DND-41 (cell line): ENCODE measurements around the gene GPR32.

Experiments
- ATAC-seq: fragments of 200-7000 bp; cut with Tn5 transposase; 3 replicates; pipeline ENCODE4 v1.9.1; 2021; ENCODE audit warnings: low read depth; ENCODE audit not compliant: insufficient read depth
- DNase-seq: peaks from one replicate; pipeline ENCODE4 v3.0.0-alpha.2; 2020
- H2AFZ ChIP-seq: 2 replicates; pipeline ENCODE4 v1.6.0; 2012; ENCODE audit warnings: low read depth, low read length
- H3K27ac ChIP-seq: 2 replicates; pipeline ENCODE4 v1.5.1; 2012; ENCODE audit warnings: low read length, inconsistent platforms
- H3K27me3 ChIP-seq: fragments of 200-600 bp; sonication (generic); 2 replicates; pipeline ENCODE4 v1.6.0; 2012; ENCODE audit warnings: low read length, mild to moderate bottlenecking, inconsistent platforms; ENCODE audit not compliant: insufficient read depth, poor library complexity
- H3K36me3 ChIP-seq: 2 replicates; pipeline ENCODE4 v1.5.1; 2012; ENCODE audit warnings: low read length, inconsistent platforms; ENCODE audit not compliant: insufficient read depth
- H3K4me1 ChIP-seq: 2 replicates; pipeline ENCODE4 v1.5.1; 2012; ENCODE audit warnings: mild to moderate bottlenecking, low read length; ENCODE audit not compliant: insufficient read depth
- H3K4me2 ChIP-seq: 2 replicates; pipeline ENCODE4 v1.6.0; 2012; ENCODE audit warnings: mild to moderate bottlenecking, moderate library complexity, low read length, inconsistent platforms; ENCODE audit not compliant: insufficient read depth
- H3K4me3 ChIP-seq, 2 experiments: fragments of 200-600 bp in 1 of 2; shearing (Covaris generic) in 1 of 2; 2 replicates each; pipeline ENCODE4 v1.5.1; 2012 to 2016; ENCODE audit warnings: inconsistent platforms in 2 of 2, low read length in 2 of 2, mild to moderate bottlenecking in 2 of 2, low read depth in 1 of 2, moderate library complexity in 1 of 2
- H3K79me2 ChIP-seq: 2 replicates; pipeline ENCODE4 v1.6.0; 2012; ENCODE audit warnings: low read length, inconsistent platforms; ENCODE audit not compliant: insufficient read depth
- H3K9ac ChIP-seq: 2 replicates; pipeline ENCODE4 v1.6.0; 2012; ENCODE audit warnings: low read depth, mild to moderate bottlenecking, inconsistent platforms, low read length, moderate library complexity
- H3K9me3 ChIP-seq: 2 replicates; pipeline ENCODE4 v1.5.1; 2012; ENCODE audit warnings: low read length, moderate library complexity, mild to moderate bottlenecking, inconsistent platforms; ENCODE audit not compliant: insufficient read depth, severe bottlenecking
- H4K20me1 ChIP-seq: 2 replicates; pipeline ENCODE4 v1.6.0; 2012; ENCODE audit warnings: low read length; ENCODE audit not compliant: insufficient read depth
- CTCF ChIP-seq: IDR thresholded peaks from 2 replicates; pipeline ENCODE4 v1.5.1; 2012; ENCODE audit warnings: borderline replicate concordance, low read length, moderate library complexity, mild to moderate bottlenecking; ENCODE audit not compliant: poor library complexity, severe bottlenecking; ENCODE audit errors: extremely low read depth
- EZH2 ChIP-seq: IDR thresholded peaks from 3 replicates; pipeline ENCODE4 v1.6.1; 2012; ENCODE audit warnings: borderline replicate concordance, low read depth, mild to moderate bottlenecking, moderate library complexity, low read length, inconsistent platforms; ENCODE audit not compliant: severe bottlenecking

GPR32 gene

GRCh38 chr19:50728084-50728737 is 42.1 kb upstream of the GPR32 start:
- Histone ChIP-seq H3K27me3 (peaks cover 13% of the 10 kb centered on the region), H3K9me3 (no peaks in the 10 kb centered on the region), H3K27ac (no peak overlapping the region), H3K79me2 (peaks cover 14% of the 10 kb centered on the region), H3K36me3 (no peaks in the 10 kb centered on the region), H3K9ac (no peak overlapping the region), H4K20me1 (peaks cover 20% of the 10 kb centered on the region), H3K4me2 (no peak overlapping the region), H2AFZ (no peak overlapping the region), H3K4me3 (no peak overlapping the region), H3K4me1 (peaks cover 27% of the 10 kb centered on the region)
- ATAC-seq (no peak), DNase-seq (no peak)
- TF ChIP-seq CTCF = no peak
- TF ChIP-seq EZH2 = no peak

- Histone ChIP-seq H3K9me3 (no peaks in the 10 kb centered on the region), H3K36me3 (no peaks in the 10 kb centered on the region), H3K27me3 (no peaks in the 10 kb centered on the region), H3K4me3 (no peak overlapping the region), H3K27ac (no peak overlapping the region), H3K4me1 (peaks cover 14% of the 10 kb centered on the region), H3K9ac (no peak overlapping the region), H4K20me1 (peaks cover 20% of the 10 kb centered on the region), H3K4me2 (no peak overlapping the region), H2AFZ (no peak overlapping the region), H3K79me2 (peaks cover 14% of the 10 kb centered on the region)
- DNase-seq (no peak), ATAC-seq (no peak)
- no peak for TF ChIP-seq CTCF
- TF ChIP-seq EZH2 = no peak
Observed at GRCh38 chr19:50729894-50730293, 40.4 kb upstream of the GPR32 start.

GRCh38 chr19:50735869-50736268 is 34.4 kb upstream of the GPR32 start:
- Histone ChIP-seq H3K27ac (no peak overlapping the region), H3K27me3 (no peaks in the 10 kb centered on the region)

More at GRCh38 chr19:50735869-50736268, 34.4 kb upstream of the GPR32 start:
- Histone ChIP-seq H3K4me3 (no peak overlapping the region), H3K36me3 (no peaks in the 10 kb centered on the region), H3K9me3 (no peaks in the 10 kb centered on the region), H3K9ac (no peak overlapping the region), H3K79me2 (no peaks in the 10 kb centered on the region), H3K4me2 (no peak overlapping the region), H3K4me1 (no peaks in the 10 kb centered on the region), H4K20me1 (no peaks in the 10 kb centered on the region), H2AFZ (no peak overlapping the region)
- no peak for DNase-seq
- TF ChIP-seq EZH2 (no peak), CTCF (no peak)
- ATAC-seq = no peak
